Chondrocyte (in vitro differentiated cells): Measurements from ENCODE around the gene P2RY12. TPM values are rescaled to one million over a fixed set of nuclear protein-coding genes. Genes with fewer than 3 reads are reported as not detected.

Experiments used
- DNase-seq: peaks from one replicate; pipeline ENCODE4 v3.0.0; 2021; ENCODE audit warnings: mixed read lengths, low spot score
- H3K27ac Mint-ChIP-seq: one replicate; pipeline ENCODE4 v1.8.0; 2021; ENCODE audit warnings: mild to moderate bottlenecking, moderate library complexity, mixed read lengths; ENCODE audit not compliant: unreplicated experiment
- H3K27me3 Mint-ChIP-seq: 2 replicates; pipeline ENCODE4 v1.8.0; 2021; ENCODE audit warnings: low read depth, mixed read lengths
- H3K36me3 Mint-ChIP-seq: 2 replicates; pipeline ENCODE4 v1.8.0; 2021; ENCODE audit warnings: low read depth, mixed read lengths
- H3K4me1 Mint-ChIP-seq: 2 replicates; pipeline ENCODE4 v1.8.0; 2021; ENCODE audit warnings: low read depth, mild to moderate bottlenecking, mixed read lengths
- H3K4me3 Mint-ChIP-seq: one replicate; pipeline ENCODE4 v1.8.0; 2021; ENCODE audit warnings: mild to moderate bottlenecking, moderate library complexity, mixed read lengths; ENCODE audit not compliant: unreplicated experiment
- H3K9me3 Mint-ChIP-seq: 2 replicates; pipeline ENCODE4 v1.8.0; 2021; ENCODE audit warnings: low read depth, mixed read lengths
- total RNA-seq: library from RNA; stranded (reverse); gene quantifications from 3 replicates; pipeline ENCODE4 v1.2.1, GENCODE V29; 2021
- TF ChIP-seq, protein P1 (sequence below): fragments of 200-600 bp; sonication (generic); IDR thresholded peaks from 2 replicates; pipeline ENCODE4 v1.5.0; 2021; ENCODE audit warnings: antibody characterized with exemption, mild to moderate bottlenecking, moderate library complexity

Gene P2RY12
- total RNA-seq, 1 donor from 2014 or later, result not detected

DNA sequence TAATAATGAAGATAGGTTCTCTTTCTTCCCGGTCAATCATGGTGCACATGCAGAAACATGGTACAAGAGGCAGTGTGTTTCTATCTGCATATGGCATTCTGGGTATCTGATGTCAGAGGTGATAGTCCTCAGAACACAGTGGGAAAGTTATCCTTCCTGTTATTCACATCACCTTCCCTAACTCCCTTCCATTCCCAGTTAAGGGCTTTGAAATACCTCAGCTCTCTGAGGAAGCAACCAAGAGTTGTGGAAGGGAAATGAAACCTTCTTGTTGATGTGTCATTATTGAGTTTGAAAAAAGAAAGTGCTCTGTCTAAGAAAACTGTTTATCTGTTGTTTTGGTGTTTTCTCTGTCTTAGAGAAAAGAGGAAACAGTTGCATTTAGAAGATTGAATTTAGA lies 33.3 kb downstream of the P2RY12 start:
- Mint-ChIP-seq H3K4me3 (no peak overlapping the region), H3K36me3 (no peaks in the 10 kb centered on the region), H3K27me3 (no peaks in the 10 kb centered on the region), H3K9me3 (no peaks in the 10 kb centered on the region), H3K4me1 (peaks cover 1% of the 10 kb centered on the region), H3K27ac (no peak overlapping the region)
- TF ChIP-seq, protein P1, sequence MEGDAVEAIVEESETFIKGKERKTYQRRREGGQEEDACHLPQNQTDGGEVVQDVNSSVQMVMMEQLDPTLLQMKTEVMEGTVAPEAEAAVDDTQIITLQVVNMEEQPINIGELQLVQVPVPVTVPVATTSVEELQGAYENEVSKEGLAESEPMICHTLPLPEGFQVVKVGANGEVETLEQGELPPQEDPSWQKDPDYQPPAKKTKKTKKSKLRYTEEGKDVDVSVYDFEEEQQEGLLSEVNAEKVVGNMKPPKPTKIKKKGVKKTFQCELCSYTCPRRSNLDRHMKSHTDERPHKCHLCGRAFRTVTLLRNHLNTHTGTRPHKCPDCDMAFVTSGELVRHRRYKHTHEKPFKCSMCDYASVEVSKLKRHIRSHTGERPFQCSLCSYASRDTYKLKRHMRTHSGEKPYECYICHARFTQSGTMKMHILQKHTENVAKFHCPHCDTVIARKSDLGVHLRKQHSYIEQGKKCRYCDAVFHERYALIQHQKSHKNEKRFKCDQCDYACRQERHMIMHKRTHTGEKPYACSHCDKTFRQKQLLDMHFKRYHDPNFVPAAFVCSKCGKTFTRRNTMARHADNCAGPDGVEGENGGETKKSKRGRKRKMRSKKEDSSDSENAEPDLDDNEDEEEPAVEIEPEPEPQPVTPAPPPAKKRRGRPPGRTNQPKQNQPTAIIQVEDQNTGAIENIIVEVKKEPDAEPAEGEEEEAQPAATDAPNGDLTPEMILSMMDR, result no peak
- DNase-seq, result no peak

DNA sequence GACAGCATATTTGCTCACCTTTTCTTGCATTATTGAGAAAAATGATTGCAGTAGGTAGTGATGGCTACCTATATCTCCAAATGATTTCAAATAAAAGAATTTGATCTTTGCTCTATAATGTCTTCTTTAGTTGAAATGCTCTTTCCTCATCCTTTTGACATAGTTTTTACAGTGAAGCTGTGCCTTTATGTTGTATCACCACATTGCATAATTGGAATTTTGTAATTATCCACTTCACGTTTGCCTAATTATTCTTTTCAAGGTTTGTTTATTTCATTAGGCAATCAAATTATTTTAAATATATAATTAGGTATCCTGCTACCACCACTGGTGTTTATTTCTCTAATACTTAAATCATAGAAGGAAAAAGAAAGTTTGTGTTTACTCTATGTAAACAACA lies 33.9 kb downstream of the P2RY12 start:
- no peaks in the 10 kb centered on the region for H3K9me3 Mint-ChIP-seq
- no peaks in the 10 kb centered on the region for H3K27me3 Mint-ChIP-seq
- H3K27ac Mint-ChIP-seq, result no peak overlapping the region

DNA sequence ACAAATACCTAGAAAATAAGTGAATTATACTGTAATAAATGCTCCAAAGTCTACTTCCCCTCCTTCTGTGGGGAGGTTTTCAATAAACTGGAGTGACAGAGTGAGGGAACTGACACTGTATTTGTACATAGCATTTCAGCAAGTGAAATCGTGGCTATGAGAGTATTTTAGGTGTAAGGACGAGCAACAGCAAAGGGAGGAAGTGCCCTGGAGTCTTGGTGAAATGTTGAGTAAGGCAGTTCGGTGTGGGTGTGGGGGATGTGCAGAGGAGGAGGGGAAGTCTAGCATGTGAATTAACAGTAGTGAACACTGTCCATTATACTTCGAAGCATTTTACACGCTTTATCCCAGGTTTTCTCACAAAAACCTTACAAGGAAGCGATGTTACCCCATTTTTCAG lies 37.1 kb downstream of the P2RY12 start:
- Mint-ChIP-seq H3K27ac (no peak overlapping the region), H3K9me3 (no peaks in the 10 kb centered on the region)

More for the DNA sequence above, 33.9 kb downstream of the P2RY12 start:
- no peaks in the 10 kb centered on the region for H3K36me3 Mint-ChIP-seq
- no peak for DNase-seq
- TF ChIP-seq, protein P1, result no peak
- no peak overlapping the region for H3K4me3 Mint-ChIP-seq
- H3K4me1 Mint-ChIP-seq, result peaks cover 7% of the 10 kb centered on the region

DNA sequence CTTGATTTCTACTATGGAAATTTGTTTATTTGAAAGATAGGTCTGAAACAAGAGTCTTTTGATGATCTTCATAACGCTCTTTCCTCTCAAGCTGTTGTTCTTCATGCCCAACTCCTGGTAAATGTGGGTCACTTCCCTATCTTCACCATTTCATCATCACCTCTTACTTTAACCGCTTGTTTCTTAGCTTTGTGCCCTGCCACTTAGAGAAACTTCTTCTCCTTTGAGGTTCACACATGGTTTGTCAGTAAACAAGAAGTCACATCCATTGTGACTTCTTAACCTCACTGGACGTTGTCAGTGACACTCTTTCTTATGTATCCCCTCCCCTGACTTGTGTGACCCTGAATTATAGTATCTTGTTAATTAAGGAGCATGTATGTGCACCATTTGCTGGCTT lies 38.3 kb downstream of the P2RY12 start:
- Mint-ChIP-seq H3K36me3 (no peaks in the 10 kb centered on the region), H3K4me1 (peaks cover 7% of the 10 kb centered on the region), H3K27ac (no peak overlapping the region), H3K4me3 (no peak overlapping the region), H3K9me3 (no peaks in the 10 kb centered on the region), H3K27me3 (no peaks in the 10 kb centered on the region)
- no peak for DNase-seq
- TF ChIP-seq, protein P1, result no peak

More for the DNA sequence above, 37.1 kb downstream of the P2RY12 start:
- TF ChIP-seq, protein P1, result no peak
- no peak for DNase-seq
- Mint-ChIP-seq H3K36me3 (no peaks in the 10 kb centered on the region), H3K4me3 (no peak overlapping the region), H3K4me1 (peaks cover 7% of the 10 kb centered on the region), H3K27me3 (no peaks in the 10 kb centered on the region)

DNA sequence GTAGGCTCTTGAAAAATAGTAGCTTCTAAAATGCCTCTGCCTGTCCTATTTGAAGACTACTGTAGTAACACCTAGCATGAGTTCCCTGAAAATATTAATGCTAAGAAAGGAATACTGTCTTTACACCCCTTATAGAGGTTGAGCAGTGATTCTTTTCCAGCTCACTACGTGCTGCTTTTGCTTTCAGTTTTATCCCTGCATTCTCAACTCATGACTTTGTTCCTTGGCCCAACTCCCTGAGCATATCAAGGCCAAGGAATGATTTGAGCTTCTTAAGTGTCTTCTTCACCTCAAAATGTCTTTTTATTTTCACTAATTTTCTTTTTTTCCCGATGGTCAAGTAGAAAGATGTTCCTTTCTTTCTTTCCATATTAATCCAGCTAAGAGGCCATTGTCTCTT lies 38.7 kb downstream of the P2RY12 start:
- TF ChIP-seq, protein P1, result no peak
- no peaks in the 10 kb centered on the region for H3K27me3 Mint-ChIP-seq
- no peaks in the 10 kb centered on the region for H3K36me3 Mint-ChIP-seq
- no peaks in the 10 kb centered on the region for H3K9me3 Mint-ChIP-seq
- no peak for DNase-seq
- peaks cover 7% of the 10 kb centered on the region for H3K4me1 Mint-ChIP-seq
- H3K27ac Mint-ChIP-seq, result peak overlapping the region; percentile 23
- H3K4me3 Mint-ChIP-seq, result no peak overlapping the region
